ACHN (cell line): ENCODE results near the gene CHD1.
"Not testable (repeated sequence)": the region's sequence is repeated elsewhere in the genome, so short reads cannot be mapped to it uniquely, and the experiment has no call there.

Experiments used
- DNase-seq: peaks from one replicate; pipeline ENCODE4 v3.0.0-alpha.2; 2015
- in situ Hi-C: cut with HindIII; loops from 2 replicates; pipeline ENCODE4 v1.10.0; 2017; ENCODE audit warnings: low sequenced_read_pairs, low pct_ligation_motif_present, low pct_unique_long_range_greater_than_20kb

Gene CHD1

DNA sequence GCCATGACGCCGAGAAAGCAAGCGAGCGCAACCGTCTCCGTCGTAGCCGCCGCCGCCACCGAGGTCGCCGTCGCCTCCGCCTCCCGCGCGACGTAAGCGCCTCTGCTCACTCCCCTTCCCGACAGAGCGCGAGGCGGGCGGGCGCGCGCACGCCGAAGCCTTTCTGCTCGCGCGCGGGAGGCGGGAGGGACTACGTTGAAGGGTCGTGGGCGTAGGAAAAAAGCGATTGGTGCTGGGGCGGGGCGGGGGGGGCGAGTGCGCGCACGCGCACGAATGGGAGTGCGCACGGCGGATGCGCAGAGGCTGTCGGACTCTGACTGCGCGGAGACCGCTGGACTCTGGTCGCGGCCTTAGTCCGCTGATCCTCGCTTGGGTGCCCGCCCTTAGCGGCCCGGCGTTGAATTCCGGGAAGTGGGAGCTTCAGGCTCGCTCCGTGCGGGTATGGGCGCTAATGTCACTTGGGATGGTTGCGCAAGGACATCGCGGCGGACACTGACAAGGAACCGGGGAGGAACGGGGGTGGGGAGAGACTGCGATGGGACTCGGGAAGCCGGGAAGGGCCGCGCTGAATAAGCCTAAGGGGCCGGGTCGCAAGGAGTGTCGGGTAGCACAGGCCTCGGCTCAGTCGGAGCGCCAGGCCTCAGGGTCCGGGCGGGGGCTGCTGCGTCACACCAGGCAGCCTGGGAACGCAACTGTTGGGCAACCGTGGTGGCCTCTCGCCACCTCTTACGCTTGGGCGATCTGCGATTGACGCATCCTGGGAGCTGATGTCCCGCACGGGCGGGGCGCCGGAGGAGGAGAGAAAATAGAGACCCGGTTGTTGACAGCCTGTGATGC lies at the start of gene CHD1:
Gene CHD1 (minus strand): TSS at position 135 of the 837 bp plus-strand sequence. CDS start 2,621 bp downstream, outside the sequence.
- in situ Hi-C loops: no loop called here
- peak; percentile 94 for DNase-seq

DNA sequence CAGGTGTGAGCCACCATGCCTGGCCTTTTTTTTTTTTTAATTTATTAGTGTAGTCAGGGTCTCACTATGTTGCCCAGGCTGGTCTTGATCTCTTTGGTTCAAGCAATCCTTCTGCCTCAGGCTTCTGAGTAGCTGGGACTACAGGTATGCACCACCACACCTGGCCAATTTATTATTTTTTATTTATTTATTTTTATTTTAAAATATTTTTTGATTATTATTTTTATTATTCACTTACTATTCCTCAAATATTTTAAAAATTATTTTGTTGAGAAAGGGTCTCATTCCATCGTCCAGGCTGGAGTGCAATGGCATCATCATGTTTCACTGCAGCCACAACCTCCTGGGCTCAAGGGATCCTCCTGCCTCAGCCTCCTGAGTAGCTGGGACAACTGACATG lies 49.7 kb upstream of the CHD1 start:
- in situ Hi-C loops: no loop called here
- no peak for DNase-seq

- no peak for DNase-seq
- in situ Hi-C loops: no loop called here
These were observed 48.9 kb upstream of the CHD1 start for GRCh38 chr5:98977723-98978122.

DNA sequence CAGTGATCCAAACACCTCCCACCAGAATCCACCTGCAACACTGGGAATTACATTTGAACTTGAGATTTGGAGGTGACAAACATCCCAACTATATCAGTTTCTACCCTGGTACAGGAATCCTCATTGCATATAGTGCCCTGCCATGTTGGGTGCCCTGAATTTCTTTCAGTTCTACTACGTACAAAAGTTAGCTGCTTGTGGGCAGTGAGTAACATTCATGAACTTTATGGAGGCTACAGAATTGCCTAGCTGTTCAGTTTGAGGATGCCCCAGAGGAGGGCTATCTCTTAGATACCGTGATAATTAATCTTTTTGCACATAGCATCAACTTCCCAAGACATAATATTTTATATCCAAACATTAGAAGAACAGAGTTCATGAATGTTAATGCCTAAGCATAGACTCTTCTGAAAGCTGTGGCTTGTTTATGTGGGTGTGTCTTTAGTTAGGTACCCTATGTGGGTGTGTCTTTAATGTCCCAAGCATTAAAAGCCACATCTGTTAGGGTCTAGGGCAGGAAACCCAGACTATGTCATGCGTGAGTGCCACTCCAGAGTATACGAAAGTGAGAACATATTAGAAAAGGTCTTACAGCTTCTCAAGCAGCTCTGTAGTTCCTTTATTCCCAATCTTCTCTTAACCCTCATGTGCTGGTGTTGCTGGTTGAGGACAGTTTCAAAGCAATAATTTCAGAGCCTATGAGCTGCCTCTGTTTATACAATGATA lies 47.0 kb upstream of the CHD1 start:
- DNase-seq: no peak
- in situ Hi-C loops: no loop called here

DNA sequence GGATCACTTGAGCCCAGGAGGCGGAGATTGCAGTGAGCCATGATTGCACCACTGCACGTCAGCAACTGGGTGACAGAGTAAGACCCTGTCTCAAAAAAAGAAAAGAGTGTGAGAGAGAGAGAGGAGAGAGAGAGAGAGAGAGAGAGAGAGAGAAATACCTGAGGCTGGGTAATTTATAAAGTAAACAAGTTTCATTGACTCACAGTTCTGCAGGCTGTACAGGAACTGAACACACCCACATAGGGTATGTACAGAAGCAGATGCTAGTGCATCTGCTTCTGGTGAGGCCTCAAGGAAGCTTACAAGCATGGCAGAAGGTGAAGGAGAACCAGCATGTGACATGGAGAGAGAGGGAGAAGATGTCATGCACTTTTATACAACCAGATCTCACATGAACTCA lies 46.4 kb upstream of the CHD1 start:
- DNase-seq: no peak
- in situ Hi-C loops: no loop called here

- in situ Hi-C loops: no loop called here
- DNase-seq: no peak
These were observed 40.6 kb upstream of the CHD1 start for GRCh38 chr5:98969400-98969799.

DNA sequence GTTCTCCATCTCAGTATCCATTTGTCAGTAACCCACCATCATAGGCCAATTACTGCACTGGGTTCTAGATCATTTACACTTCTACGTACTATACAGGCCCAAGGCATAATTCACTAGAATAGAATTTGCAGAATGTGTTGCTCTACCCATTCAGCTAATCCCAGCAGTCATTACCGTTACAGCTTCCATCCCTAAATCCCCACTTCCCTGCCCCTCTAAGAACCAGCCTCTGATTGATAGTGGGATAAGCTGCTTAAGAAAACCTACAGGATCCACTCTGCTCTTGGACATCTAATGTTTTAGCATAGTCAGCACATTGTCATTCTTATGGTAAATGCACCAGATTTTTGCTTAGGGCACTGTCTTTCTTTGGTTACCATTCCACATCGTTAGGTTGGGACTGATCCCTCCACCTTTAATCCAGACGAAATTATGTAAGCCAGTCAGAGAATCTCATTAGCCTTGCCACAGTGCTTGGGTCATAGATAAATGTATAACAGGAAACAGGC lies 39.3 kb upstream of the CHD1 start:
- in situ Hi-C loops: no loop called here
- no peak for DNase-seq

- no peak for DNase-seq
- in situ Hi-C loops: no loop called here
These were observed 36.4 kb upstream of the CHD1 start for GRCh38 chr5:98965226-98965625.

DNA sequence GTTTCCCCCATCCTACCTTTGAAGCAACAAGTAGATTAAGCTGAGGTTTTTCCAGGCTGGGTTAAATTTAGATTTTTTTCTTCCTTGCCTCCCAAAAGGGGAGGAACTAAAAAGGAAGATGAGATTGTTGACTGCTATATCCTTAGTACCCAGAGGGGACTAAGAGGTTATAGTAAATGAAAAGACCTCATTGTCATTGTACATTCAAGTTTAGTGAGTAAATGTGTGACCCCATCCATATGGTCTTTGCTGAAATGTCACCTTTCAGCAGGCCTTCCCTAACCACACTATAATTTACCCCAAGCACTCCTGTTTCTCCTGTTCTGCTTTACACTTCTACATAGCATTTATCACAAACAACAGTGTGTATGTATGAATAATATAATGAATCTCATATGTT lies 35.8 kb upstream of the CHD1 start:
- in situ Hi-C loops: no loop called here

DNA sequence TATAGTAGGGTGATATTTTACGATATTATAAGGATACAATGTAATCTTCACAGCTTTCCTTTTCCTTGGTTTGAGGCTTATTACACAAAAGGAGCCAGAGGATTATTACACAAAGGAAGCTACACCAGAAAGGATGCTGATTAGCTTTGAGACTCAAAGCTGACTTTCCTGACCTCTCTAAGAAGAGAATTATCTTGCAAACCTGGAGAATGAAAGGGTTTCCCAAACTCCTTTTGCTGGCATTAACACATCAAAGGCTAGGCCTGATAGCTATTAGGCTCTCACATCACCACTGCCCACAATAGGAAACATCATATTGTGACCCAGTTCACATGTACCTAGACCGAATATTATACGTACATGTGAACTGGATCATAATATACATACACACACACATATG lies 34.2 kb upstream of the CHD1 start:
- in situ Hi-C loops: no loop called here
- no peak for DNase-seq

More for the DNA sequence above, 35.8 kb upstream of the CHD1 start:
- DNase-seq: no peak

DNA sequence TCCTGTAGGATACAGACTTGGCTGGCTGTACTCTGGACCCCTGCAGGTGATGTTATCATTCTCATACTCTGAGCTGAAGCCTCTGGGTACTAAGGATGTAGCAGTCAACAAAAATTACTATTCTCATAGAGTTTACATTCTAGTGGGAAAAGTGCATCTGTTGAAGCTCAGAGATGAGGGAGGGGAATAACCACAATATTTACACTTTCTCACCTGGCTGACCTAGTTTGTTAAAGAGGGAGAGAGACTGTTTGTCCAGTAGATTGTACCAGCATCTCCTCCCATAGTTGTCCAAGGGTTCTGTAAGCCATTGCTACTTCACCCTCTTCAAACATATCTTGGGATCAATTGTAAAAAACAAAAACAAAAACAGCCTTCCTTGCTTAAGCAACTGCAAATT lies 33.8 kb upstream of the CHD1 start:
- no peak for DNase-seq
- in situ Hi-C loops: no loop called here

GRCh38 chr5:98961665-98962344 lies 33.0 kb upstream of the CHD1 start:
- no peak for DNase-seq
- in situ Hi-C loops: no loop called here

- in situ Hi-C loops: no loop called here
These were observed 28.5 kb upstream of the CHD1 start for GRCh38 chr5:98957307-98957706.

GRCh38 chr5:98955888-98956287 lies 27.1 kb upstream of the CHD1 start:
- DNase-seq, in situ Hi-C loops: not testable (repeated sequence)

More at GRCh38 chr5:98957307-98957706, 28.5 kb upstream of the CHD1 start:
- DNase-seq: no peak

- in situ Hi-C loops, DNase-seq: not testable (repeated sequence)
These were observed 26.7 kb upstream of the CHD1 start for GRCh38 chr5:98955471-98955870.

DNA sequence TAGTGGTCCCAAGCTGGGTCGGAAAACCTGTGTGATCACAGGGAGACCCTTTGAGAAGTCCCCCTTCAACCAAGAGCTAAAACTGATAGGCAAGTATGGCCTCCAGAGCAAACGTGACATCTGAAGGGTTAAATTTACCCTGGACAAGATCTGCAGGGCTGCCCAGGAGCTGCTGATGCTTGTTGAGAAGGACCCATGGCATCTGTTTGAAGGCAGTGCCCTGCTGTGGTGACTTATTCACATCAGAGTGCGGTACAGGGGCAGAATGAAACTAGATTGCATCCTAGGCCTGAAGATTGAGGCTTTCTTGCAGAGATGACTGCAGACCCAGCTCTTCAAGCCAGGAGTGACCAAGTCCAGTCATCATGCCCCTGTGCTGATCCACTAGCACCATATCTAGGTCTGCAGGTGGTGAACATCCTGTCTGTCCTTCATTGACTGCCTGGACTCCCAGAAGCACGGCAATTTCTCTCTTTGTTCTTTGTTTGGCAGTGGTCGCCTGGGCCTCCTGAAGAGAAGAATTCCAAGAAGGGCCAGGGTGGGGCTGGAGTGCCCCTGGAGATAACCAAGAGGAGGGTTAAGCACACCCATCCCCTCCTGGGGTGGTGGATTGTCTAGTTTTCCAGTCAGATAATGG lies 25.7 kb upstream of the CHD1 start:
- no peak for DNase-seq
- in situ Hi-C loops: no loop called here

GRCh38 chr5:98942847-98943246 lies 14.0 kb upstream of the CHD1 start:
- DNase-seq: no peak

DNA sequence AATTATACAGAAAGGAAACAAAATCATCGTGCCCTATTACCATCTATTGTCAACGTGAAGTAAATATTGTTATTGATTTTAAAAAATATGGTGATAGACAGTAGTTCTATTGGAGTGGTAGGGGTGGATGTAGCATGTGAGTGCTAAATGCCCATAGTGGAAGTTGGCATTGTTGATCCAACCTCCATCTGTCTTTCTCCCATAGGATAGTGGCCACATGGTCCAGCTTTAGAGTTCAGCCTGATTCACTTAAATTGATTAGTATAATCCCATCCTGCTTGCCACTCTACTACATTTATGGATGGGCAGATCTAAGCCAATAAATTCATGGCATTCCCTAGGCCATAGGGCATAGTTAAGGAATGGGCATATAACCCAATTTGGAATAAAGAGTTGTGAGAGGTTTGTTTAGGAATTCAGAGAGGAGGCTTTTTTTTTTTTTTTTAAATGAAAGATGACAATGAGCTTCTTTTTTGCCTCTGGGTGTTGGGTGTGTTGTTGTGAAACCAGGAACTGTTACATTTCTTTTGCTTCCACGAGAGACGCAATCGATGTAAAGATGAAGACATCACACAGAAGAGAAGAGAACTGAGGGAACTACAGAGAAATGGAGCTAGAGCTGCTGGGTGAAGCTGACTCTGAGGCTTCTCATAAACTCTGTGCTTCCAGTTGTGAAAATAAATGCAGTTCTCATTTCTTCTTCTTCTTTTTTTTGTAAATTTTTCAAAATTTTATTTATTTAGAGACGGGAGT lies 12.5 kb upstream of the CHD1 start:
- in situ Hi-C loops: no loop called here
- DNase-seq: no peak

More at GRCh38 chr5:98942847-98943246, 14.0 kb upstream of the CHD1 start:
- in situ Hi-C loops: no loop called here
